ENCODE measurements around the gene IGSF23. TPM values are rescaled to one million over a fixed set of nuclear protein-coding genes. Genes with fewer than 3 reads are reported as not detected.
A peak's percentile ranks its signal among the peaks of the same experiment; 100 is the strongest.

Gene IGSF23
- total and polyA plus RNA-seq, 2 of the 13 experiments (the other 11 are each of a cell fraction or from before 2014, with no cell fraction given): 2.3 to 8.8 TPM

- no peak for TF ChIP-seq TERF1 (CRISPR knock-in tag; IDR thresholded peaks at IDR 0.05)
- 0 out of 2 replicates have a peak, but pooled peaks have one; percentile 67 for TF ChIP-seq STAT6 (CRISPR knock-in tag; IDR thresholded peaks at IDR 0.05; ENCODE audit: borderline replicate concordance)
- TF ChIP-seq U2AF1 (optimal IDR thresholded peaks at IDR 0.05; ENCODE audit: low read depth, low read length): no peak
- TF ChIP-seq ELK4 (CRISPR knock-in tag; IDR thresholded peaks at IDR 0.05; ENCODE audit: borderline replicate concordance): no peak
- TF ChIP-seq MXD1 (CRISPR knock-in tag; IDR thresholded peaks at IDR 0.05): no peak
- no peak for TF ChIP-seq TFE3 (CRISPR knock-in tag; IDR thresholded peaks at IDR 0.05)
- TF ChIP-seq NFIC (IDR thresholded peaks at IDR 0.05; ENCODE audit: low read length): 0 out of 2 replicates have a peak, but pooled peaks have one; percentile 27
- no peak for TF ChIP-seq ZNF780A (CRISPR knock-in tag; IDR thresholded peaks at IDR 0.05)
- no peak for TF ChIP-seq HMGA1 (CRISPR knock-in tag; conservative IDR thresholded peaks at IDR 0.05)
- TF ChIP-seq ZNF703 (CRISPR knock-in tag; IDR thresholded peaks at IDR 0.05; ENCODE audit: borderline replicate concordance): no peak
- no peak for TF ChIP-seq KDM3A (CRISPR knock-in tag; IDR thresholded peaks at IDR 0.05; ENCODE audit: low read depth)
- TF ChIP-seq ZNF263 (CRISPR knock-in tag; IDR thresholded peaks at IDR 0.05): peak; percentile 74
- TF ChIP-seq ASH2L (IDR thresholded peaks at IDR 0.05; ENCODE audit: insufficient read length, low read depth, low read length): peak; percentile 60
- TF ChIP-seq ZZZ3 (CRISPR knock-in tag; IDR thresholded peaks at IDR 0.05; ENCODE audit: borderline replicate concordance): no peak
- TF ChIP-seq ZFX (CRISPR knock-in tag; IDR thresholded peaks at IDR 0.05; ENCODE audit: low read depth): no peak
- TF ChIP-seq ZNF160 (CRISPR knock-in tag; IDR thresholded peaks at IDR 0.05): no peak
- 0 out of 2 replicates have a peak, but pooled peaks have one; percentile 30 for TF ChIP-seq ZSCAN31 (CRISPR knock-in tag; IDR thresholded peaks at IDR 0.05; ENCODE audit: low read depth)
- no peak for TF ChIP-seq HOXD1 (CRISPR knock-in tag; IDR thresholded peaks at IDR 0.05)
- TF ChIP-seq ZNF629 (CRISPR knock-in tag; conservative IDR thresholded peaks at IDR 0.05): no peak
Observed at GRCh38 chr19:44636439-44637389, 23.4 kb downstream of the IGSF23 start (continued).
